Left ventricle myocardium superior (tissue), 1 donor: ENCODE data around the gene TBCK. TPM values are rescaled to one million over a fixed set of nuclear protein-coding genes. Genes with fewer than 3 reads are reported as not detected.

Source experiments
- ATAC-seq: fragments of 200-7000 bp; cut with Tn5 transposase; one replicate; pipeline ENCODE4 v1.9.1; 2020; ENCODE audit warnings: mild to moderate bottlenecking, moderate library complexity
- DNase-seq: peaks from one replicate; pipeline ENCODE4 v3.0.0-alpha.2; 2020
- intact Hi-C: fragments of 100-400 bp; cut with micrococcal nuclease; formaldehyde crosslinking; loops from one replicate; pipeline ENCODE4 v1.11.0; 2022
- total RNA-seq: library from RNA; stranded (reverse); fragmentation: NEBNext Ultra II Directional; extraction: Animal tissue kit (Norgen Biotek cat#: 25700); gene quantifications from one replicate; pipeline ENCODE4 v1.2.1, GENCODE V29; 2021
- donor health status: DM: no; HTN: yes; CAD: no; lungs with severe emphysema.

The TBCK gene
- total RNA-seq, 1 donor from 2014 or later: 16.5 TPM

DNA sequence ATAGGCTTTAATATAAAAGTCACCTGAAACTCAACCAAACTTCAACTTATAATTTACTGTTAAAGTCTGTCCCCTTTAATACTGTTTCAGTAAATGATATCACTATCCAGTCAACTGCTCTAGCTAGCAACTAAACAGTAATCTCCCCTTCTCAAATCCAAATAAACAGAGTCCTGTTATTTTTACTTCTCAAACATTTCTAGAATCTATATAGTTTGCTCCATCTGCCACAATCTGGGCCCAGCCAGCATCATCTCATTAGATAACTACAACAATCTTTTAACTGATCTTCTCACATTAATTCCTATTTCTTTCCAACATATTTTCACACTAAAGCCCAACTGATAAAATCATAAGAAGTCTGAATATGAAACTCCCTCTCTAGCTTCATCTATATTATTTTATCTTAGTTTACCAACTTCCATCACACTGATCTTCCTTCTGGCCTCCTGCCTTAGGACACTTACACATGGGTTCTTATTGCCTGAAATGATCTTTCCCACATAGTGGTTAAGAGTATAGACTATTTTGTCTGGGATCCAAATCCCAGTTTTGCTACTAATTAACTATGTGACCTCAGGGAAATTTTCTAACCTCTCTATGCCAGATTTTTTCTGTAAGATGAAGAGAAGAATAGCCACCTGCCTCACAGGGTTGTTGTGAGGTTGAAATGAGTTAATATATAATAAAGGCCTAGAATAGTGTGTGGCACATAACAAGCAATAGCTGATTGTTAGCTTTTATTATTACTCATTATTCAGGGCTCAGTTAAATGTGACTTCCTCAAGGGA lies 18.6 kb downstream of the TBCK start:
- no peak for ATAC-seq
- no peak for DNase-seq
- intact Hi-C loops: no loop called here

DNA sequence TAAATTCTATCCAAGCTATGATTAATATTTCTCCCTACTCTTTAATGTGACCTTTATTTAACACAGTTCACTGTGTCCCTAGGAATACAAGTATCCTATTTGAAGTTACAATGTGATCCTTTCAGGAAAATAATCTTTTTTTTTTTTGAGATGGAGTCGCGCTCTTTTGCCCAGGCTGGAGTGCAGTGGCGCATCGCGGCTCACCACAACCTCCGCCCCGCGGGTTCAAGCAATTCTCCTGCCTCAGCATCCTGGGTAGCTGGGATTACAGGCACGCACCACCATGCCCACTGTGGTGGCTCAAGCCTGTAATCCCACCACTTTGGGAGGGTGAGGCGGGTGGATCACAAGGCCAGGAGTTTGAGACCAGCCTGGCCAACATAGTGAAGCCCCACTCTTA lies 21.9 kb downstream of the TBCK start:
- DNase-seq (no peak), ATAC-seq (no peak)
- intact Hi-C loops: no loop called here

DNA sequence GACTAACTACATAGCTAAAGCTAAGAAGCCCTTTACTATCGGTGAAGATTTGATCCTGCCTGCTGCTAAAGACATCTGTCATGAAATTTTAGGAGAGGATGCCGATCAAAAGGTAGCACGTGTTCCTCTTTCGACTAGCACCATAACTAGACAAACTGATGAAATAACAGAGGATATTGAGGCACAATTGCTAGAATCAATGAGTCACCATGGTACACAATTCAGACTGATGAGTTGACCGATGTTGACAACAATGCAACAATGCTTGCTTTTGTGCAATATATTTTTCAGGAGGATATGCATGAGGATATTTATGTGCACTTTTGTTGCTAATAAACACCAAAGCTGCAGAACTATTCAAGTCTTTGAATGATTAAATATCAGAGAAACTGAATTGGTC lies 24.3 kb downstream of the TBCK start:
- ATAC-seq: no peak
- no peak for DNase-seq
- intact Hi-C loops: no loop called here

DNA sequence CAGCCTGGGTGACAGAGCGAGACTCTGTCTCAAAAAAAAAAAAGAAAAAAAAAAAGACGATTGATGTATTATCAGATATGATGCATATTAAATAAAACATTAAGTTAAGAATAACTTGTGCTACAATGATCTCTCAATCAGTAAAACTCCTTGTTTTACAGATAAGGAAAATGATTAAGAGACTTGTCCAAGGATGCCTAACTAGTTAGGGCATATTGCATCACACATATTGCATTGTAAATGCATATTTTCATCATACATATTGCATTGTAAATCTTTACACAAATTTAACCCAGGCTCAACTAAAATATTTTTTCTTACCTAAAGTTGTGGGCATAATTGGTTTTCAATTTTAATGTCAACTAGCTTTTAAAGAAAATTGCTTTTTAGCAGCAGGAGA lies 26.3 kb downstream of the TBCK start:
- intact Hi-C loops: no loop called here
- ATAC-seq: no peak
- DNase-seq: no peak

DNA sequence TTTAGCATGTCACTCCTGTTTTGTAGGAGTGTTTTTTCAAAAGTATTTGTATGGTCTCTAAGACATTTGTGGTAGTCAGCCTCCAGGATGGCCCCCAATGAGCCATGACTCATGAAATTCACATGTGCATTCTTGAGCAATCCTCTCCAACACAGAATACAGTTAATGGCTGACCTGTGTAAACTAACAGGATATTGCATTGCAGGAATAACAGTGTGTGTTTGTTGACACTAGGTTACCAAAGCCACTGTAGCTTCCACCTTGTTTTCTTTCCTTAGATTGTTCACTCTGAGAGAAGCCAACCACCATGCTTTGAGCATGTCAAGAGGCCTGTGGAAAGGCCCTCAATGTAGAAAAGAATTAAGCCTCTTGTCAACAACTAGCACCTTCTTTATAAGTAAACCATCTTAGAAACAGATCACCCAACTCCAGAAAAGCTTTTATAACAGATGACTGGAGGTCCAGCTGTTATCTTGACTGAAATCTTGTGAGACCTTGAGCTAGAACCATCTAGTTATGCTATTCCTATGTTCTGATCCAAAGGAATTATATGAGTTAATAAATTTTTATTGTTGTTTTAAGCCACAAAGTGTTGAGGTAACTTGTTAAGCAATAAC lies 28.5 kb downstream of the TBCK start:
- ATAC-seq (no peak), DNase-seq (no peak)
- intact Hi-C loops: no loop called here

DNA sequence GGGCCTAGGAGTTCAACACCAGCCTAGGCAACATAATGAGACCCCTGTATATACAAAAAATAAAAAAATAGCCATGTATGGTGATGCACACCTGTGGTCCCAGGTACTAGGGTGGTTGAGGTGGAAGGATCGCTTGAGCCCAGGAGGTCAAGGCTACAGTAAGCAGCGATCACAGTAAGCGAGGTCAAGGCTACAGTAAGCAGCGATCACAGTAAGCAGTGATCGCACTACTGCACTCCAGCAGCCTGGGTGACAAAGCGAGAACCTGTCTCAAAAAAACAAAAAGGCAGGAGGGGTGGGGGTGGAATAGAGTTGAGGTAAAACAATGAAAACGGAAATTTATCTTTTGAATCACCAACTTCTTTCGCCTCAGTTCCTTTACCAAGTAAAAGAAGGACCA lies 29.4 kb downstream of the TBCK start:
- ATAC-seq: no peak
- no peak for DNase-seq
- intact Hi-C loops: no loop called here

DNA sequence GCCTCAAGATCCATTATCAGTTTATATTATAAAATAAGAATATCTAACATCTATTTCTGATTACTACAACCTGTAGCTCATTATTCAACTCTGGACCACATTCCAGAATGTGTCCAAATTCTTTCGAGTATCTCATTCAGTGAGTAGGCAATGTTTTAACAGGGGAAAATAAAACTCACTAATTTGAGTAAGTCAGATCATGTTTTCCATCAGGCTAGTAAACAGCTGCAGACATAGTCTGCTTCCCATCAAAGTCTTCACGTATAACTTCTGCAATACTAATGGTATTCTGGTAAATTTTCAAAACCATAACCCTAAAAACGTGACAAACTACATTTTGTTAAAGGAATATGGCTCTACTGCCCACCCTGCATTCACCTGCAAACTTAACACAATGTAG lies 31.8 kb downstream of the TBCK start:
- no peak for ATAC-seq
- DNase-seq: no peak
- intact Hi-C loops: no loop called here

DNA sequence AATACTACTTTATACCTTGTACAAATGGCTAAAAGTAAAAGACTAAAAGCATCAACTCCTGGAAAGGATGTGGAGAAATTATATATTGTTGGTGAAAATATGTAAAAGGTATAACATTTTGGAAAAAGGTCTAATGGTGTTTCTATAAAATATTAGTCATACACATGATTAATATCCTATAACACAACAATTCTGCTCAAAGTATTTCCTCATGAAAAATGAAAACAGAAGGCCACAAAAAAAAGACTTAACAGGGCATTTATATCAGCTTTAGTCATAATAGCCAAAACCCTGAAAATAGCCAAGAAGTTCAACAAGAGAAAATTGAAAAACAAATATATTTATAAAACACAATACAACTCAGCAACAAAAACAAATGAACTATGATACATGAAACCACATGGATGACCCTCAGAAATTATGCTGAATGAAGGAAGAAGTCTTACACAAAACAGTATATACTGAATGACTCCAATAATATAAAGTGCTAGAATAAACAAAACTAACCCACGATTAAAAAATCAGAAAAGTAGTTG lies 38.8 kb downstream of the TBCK start:
- intact Hi-C loops: no loop called here
- DNase-seq: no peak
- no peak for ATAC-seq

DNA sequence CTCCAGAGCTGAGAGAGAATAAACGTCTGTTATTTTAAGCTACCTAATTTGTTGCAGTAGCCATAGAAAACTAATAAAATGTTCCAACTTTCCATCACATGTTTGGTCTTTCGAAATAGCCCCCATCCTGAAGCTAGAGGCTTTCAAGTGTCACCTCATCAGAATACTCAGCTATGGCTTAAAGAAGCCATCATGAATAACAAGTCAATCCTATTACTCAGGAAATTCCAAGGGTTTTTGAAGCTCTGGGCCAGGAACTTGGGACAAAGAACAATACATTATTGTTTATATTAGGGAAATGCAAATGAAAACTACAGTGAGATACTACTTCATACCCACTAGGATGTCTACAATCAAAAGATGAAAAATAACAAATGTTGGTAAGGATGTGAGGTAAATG lies 42.2 kb downstream of the TBCK start:
- no peak for ATAC-seq
- intact Hi-C loops: no loop called here
- DNase-seq: no peak

DNA sequence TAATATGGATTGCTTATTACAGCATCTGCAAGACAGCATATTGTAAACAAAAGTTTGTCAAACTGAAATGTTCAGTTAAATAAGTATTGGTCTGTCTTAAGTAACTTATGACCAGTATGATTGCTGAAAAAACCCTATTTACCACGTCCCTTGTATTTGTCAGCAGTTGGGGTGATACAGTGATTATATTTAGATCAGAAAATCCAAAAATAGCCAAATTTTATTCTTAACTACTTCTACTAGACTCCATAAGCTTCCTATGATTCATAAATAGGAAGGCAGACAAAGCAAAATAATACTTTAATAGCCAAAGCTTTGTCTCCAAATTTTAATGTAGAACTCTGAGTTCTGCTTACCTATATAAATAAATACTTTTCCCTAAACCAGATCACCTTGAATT lies 45.3 kb downstream of the TBCK start:
- intact Hi-C loops: no loop called here
- no peak for ATAC-seq
- DNase-seq: no peak

DNA sequence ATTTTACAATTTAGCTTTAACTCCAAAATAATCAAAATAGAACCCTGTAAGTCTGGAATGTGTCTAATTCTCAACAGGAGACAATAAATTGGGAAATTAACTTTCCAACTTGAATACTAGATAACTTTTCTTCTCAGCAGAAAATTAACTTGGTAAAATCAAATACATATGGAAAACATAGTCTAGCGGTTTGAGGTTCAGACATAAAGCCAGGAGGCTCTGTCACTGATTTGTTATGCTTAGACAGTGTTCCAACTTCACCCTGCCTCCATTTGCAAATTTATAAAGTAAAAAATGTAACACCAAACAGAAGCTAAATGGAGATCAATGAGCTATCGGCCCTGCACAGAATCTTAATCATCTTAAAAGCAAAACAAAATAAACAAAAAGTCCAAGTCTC lies 46.3 kb downstream of the TBCK start:
- ATAC-seq (no peak), DNase-seq (no peak)
- intact Hi-C loops: no loop called here

DNA sequence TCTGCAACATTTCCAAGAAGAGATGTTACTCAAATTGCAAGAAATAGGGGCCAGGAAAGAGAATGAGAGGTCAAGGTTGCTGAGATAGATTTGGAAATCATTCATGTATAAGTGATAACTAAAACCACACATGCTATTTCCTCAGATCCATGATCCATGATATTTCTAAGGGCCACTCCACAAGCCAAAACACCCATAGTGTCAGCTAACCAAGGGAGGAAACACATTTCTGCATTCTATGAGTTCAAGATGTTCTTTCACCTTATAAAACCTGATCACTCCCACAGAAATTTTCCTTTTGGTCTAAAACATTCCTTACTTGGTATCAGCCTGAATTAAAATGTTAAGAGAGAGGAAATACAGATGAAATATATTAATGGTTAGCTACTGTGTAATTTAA lies 47.2 kb downstream of the TBCK start:
- intact Hi-C loops: no loop called here
- DNase-seq (no peak), ATAC-seq (no peak)

DNA sequence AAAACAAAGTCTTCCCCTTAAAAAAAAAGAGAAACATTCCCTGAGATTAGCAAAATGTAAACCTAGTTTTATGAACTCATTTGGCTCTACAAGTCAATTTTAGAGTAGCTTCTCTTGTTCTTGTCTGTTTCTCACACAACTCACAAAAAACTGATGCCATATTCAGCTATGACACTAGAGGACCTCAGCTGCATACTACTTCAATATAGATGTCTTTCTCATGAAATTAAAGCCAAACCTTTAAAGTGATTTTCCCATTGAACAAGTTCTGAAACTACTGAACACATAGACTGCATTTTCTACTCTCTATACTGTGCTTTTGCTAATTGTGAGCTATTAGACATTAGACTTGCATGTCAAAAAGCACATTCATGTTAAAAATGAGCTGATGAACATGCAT lies 49.8 kb downstream of the TBCK start:
- DNase-seq (no peak), ATAC-seq (no peak)
- intact Hi-C loops: no loop called here

DNA sequence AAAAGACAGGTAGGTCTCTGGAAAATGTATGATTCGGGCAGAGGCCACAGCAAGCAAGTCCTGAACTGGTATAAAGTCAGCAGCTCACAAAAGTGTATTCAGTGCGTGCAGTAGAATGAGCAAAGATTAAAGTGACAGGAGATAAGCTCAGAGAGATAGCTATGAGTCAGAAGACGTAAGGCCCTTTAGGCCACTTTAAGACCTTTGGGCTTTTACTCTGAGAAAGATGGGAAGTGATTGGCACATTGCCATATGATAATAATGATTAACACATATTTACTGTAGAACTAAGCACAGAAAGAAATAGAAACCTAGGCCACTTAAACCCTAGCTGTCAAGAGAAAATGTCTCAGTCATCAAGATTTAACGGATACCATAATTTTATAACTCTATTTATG lies 51.7 kb downstream of the TBCK start:
- ATAC-seq: no peak
- intact Hi-C loops: no loop called here
- no peak for DNase-seq

DNA sequence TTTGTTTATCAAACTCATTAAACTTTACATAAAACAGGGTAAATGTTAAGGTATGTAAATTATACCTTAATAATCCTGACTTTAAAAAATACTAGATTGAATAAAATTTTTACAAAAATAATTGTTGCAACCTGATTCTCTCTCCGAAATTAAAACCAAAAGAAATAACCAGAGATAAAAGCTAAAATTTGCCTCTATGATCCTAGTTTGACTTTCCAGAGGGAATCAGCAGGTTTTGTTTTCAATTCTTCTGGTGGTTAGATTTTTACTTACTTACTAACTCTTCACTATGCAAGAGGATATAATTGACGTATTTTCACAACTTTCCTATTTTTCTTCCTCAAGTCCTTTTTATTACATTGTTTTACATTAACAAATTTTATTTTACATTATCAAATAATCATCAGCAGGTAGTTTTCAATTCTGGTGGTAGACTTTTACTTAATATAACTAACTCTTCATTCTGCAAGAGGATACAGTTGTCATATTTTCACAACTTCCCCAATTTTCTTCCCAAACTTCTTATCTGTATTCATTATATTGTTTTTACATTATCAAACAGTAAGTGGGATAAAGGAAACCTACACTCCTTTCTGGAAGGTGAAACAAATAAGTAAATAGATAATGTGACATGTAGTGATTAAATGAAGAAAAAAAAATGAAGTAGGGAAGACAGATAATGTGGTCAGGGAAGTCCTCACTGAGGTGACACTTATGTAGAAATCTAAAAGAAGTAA lies 52.2 kb downstream of the TBCK start:
- ATAC-seq: no peak
- intact Hi-C loops: no loop called here
- DNase-seq: no peak

DNA sequence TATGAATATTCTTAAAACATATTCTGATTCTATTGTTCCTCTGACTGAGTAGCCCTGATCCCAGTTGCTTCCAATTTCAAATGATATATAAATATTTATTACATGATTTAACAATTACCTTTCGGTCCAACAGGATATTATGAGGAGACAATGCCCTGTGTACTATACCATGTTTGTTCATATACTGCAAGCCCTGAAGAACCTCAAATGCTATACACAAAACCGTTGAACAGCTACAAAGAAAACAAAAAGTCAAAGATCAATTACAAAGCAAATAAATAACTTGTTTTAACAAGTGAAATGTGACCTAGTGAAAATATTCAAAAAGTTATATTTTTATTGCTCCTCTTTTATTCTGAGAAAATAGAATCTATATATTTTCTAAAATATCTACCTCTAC lies 54.0 kb downstream of the TBCK start:
- intact Hi-C loops: no loop called here
- no peak for ATAC-seq
- no peak for DNase-seq

DNA sequence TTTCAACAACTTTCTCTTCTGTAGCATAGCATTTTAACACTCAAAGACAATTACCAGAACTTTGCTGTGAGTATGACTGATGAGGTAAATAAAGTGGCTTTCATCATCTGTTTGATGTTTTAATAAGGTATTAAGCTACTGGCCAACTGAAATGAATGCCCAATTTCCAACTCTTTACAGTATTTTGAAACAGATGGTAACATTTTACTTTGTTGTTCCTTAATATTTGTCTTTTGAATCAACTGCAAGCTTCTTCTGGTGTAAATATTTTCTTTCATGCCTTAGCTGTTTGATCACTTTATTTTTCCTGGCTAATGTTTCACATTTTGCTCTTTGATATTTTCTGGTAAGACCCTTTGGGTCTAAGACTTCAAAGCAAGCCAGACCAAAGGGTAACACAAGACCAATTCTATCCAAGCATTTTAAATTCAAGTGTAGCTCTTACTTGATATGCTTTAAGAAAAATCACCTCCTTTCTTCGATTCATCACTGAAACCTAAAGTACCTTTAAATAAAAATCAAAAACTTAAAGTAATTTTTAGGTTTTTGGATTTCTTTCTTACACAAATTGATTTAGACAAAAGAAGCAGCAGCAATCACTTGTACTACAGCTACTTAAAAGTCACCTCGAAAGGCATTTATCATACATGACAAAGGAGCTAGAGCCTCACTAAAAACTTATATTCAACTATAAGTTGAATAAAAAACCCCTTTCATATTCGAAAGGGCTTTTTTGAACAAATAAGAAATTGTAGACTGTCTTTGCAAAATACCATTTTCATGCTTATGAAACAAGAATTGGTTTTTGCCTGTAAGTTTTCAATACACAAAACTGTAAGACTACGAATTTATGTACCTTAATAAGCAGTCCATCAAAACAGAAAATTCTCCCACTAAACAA lies 57.6 kb downstream of the TBCK start:
- intact Hi-C loops: no loop called here
- no peak for DNase-seq
- no peak for ATAC-seq

DNA sequence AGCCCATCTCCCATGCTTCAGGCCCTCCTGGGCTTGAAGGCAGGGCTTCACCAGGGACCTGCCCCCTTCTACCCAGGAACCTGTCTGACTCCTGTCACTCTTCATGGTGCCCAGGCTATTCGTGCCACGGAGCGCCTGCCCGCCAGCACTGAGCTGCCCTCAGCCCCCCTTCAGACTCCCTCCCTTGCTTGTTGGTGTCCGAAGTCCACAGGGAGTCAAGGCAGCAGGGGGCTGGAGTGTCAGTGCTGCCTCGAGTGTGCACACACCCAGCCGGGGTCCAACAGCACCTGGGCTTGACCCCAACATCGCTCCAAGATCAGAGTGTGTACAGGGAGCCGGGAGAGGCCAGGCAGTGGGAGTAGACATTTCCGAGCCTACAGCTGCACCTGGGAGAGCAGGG lies 59.8 kb downstream of the TBCK start:
- intact Hi-C loops: no loop called here
- ATAC-seq (no peak), DNase-seq (no peak)

DNA sequence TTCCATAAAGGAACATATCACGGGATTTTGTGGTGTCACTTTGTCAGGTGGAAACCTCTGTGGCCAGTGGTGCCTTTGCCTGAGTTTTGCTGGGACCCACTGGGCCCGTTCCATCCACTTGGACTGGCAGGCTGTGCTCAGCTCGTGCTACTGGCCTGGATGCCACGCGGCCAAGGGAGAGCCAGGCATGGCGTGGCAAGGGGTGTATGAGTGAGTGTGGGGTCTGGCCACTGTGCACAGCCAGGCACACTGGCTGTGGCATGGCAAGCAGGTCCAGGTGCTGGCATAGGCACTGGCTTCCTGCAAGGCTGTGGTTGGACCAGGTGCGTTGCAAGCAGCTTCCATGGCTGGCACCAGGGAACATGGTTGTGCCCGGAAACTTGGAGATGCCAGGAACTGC lies 60.8 kb downstream of the TBCK start:
- intact Hi-C loops: no loop called here
- ATAC-seq: no peak
- no peak for DNase-seq
